Measurements from ENCODE around the gene LUC7L2. TPM values are rescaled to one million over a fixed set of nuclear protein-coding genes. Genes with fewer than 3 reads are reported as not detected.
"Not testable (repeated sequence)": the region's sequence is repeated elsewhere in the genome, so short reads cannot be mapped to it uniquely, and the experiment has no call there.

LUC7L2 gene
- total and polyA plus RNA-seq, 9 of the 15 experiments (the other 6 are each of a cell fraction or from before 2014, with no cell fraction given), result 56.1 to 207 (median 141) TPM

DNA sequence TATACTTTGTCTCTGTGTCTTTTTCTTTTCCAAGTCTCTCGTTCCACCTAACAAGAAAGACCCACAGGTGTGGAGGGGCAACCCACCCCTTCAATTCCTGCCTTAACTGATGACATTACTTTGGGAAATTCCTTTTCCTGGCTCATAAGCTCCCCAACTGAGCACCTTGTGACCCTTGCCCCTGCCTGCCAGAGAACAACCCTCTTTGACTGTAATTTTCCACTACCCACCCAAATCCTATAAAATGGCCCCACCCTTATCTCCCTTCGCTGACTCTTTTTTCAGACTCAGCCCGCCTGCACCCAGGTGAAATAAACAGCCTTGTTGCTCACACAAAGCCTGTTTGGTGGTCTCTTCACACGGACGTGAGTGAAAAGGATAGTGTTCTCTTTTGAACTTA lies 108.6 kb downstream of the LUC7L2 start:
- Histone ChIP-seq H2AFZ (ENCODE audit: low read depth, low read length) (0 out of 2 replicates have a peak overlapping the region, but pooled peaks have one; percentile 43), H3K27me3 (ENCODE audit: control insufficient read depth in 2 of 2, insufficient read depth in 2 of 2, low read length in 2 of 2) (peaks cover 26 to 39% of the 10 kb centered on the region in 2 experiments)
- DNase-seq (ENCODE audit: extremely low read depth in 1 of 4, low spot score in 3 of 4); ATAC-seq; H3K9me3 ChIP-seq (replicated peaks; ENCODE audit: control insufficient read depth, insufficient read depth, low read depth, low read length); CTCF ChIA-PET (ENCODE audit: low intra/inter-chr PET ratio); POLR2A ChIA-PET; H3K9me1 ChIP-seq (ENCODE audit: control insufficient read depth, insufficient read depth, low read length); BruUV-seq (replicated peaks); H3K79me2 ChIP-seq (ENCODE audit: control insufficient read depth, insufficient read depth, low read length); in situ Hi-C loops (cut with MboI); H3K4me1 ChIP-seq (replicated peaks in 1 of 2; ENCODE audit: control insufficient read depth in 2 of 2, insufficient read depth in 2 of 2, low read length in 2 of 2); H3K4me2 ChIP-seq (ENCODE audit: insufficient read depth, low read length); H4K20me1 ChIP-seq (replicated peaks; ENCODE audit: control insufficient read depth, insufficient read depth, low read length); H3K36me3 ChIP-seq (ENCODE audit: control insufficient read depth, insufficient read depth, low read length); FAIRE-seq; intact Hi-C loops (cut with micrococcal nuclease); H3K9ac ChIP-seq (ENCODE audit: insufficient read depth in 1 of 2, low read depth in 2 of 2, low read length in 2 of 2); H3K4me3 ChIP-seq; H3K27ac ChIP-seq (ENCODE audit: extremely low read depth, low read depth, low read length): not testable (repeated sequence)
- WGBS (ENCODE audit: insufficient coverage, low coverage, missing lambda C conversion rate), result 6% methylated on average over 5 of the region's 5 CpGs

DNA sequence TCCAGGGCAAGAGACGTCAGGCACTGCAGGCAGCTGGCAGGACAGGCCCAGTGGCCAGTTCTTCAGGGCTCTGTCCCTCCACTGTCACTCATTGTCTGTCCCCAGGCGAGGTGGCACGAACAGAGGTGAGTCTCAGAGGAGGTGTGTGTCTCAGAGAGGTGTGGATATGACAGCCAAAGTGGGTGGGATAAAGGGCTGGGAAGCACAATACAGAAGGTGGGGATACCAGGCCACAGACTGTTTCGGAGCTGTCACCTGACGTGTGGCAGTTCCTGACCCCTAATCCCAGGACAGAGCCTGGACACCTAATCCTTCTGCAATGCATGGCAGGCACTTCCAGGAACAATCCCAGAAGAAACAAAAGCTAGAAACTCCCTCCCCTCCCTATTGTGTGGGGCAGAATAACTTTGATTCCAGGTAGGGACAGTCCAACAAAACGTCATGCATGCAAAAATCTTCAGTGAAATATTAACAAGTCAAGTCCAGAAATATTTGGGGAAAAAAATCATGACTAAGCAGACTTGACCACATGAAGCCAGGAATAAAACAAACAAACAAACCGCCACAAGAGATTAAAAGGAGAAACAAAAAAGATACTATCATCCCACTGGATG lies 112.2 kb downstream of the LUC7L2 start:
- Histone ChIP-seq H3K4me1 (replicated peaks in 1 of 2; ENCODE audit: control insufficient read depth in 2 of 2, insufficient read depth in 2 of 2, low read length in 2 of 2) (peaks cover 0 to 5% of the 10 kb centered on the region in 2 experiments; a peak in 3 of 5 replicates), H3K9me3 (replicated peaks; ENCODE audit: control insufficient read depth, insufficient read depth, low read depth, low read length) (no peaks in the 10 kb centered on the region), H2AFZ (ENCODE audit: low read depth, low read length) (no peak overlapping the region), H3K27ac (ENCODE audit: extremely low read depth, low read depth, low read length) (no peak overlapping the region), H3K36me3 (ENCODE audit: control insufficient read depth, insufficient read depth, low read length) (no peaks in the 10 kb centered on the region), H3K4me2 (ENCODE audit: insufficient read depth, low read length) (no peak overlapping the region), H3K9ac (ENCODE audit: insufficient read depth in 1 of 2, low read depth in 2 of 2, low read length in 2 of 2) (peak overlapping the region in 1 of 2 experiments; percentile 2; a peak in 1 of 4 replicates), H3K79me2 (ENCODE audit: control insufficient read depth, insufficient read depth, low read length) (no peaks in the 10 kb centered on the region), H3K4me3 (no peak overlapping the region), H3K27me3 (ENCODE audit: control insufficient read depth in 2 of 2, insufficient read depth in 2 of 2, low read length in 2 of 2) (peaks cover 31 to 62% of the 10 kb centered on the region in 2 experiments), H3K9me1 (ENCODE audit: control insufficient read depth, insufficient read depth, low read length) (no peaks in the 10 kb centered on the region), H4K20me1 (replicated peaks; ENCODE audit: control insufficient read depth, insufficient read depth, low read length) (no peaks in the 10 kb centered on the region)
- intact Hi-C loops (cut with micrococcal nuclease) (no loop called here), in situ Hi-C loops (cut with MboI) (no loop called here)
- POLR2A ChIA-PET, result interaction anchor here (0.7 to 1.7 kb wide), 3 partner anchors 11 to 19 kb away, joined by 3 to 6 read pairs (median 5); partner anchors contain the start of gene KLRG2
- 6% methylated on average over 7 of the region's 7 CpGs for WGBS (ENCODE audit: insufficient coverage, low coverage, missing lambda C conversion rate)
- FAIRE-seq (no peak), DNase-seq (ENCODE audit: extremely low read depth in 1 of 4, low spot score in 3 of 4) (peak in 1 of 4 experiments; percentile 14), ATAC-seq (peak; percentile 37)
- BruUV-seq (replicated peaks), result no TSS peak
- CTCF ChIA-PET (ENCODE audit: low intra/inter-chr PET ratio), result no interaction called here
- TF ChIP-seq ZNF316 (IDR thresholded peaks at IDR 0.05) (peak; percentile 95), TCF7 (IDR thresholded peaks at IDR 0.05; ENCODE audit: borderline replicate concordance) (no peak), MXI1 (IDR thresholded peaks at IDR 0.05; ENCODE audit: low read depth, low read length) (no peak), CHD1 (IDR thresholded peaks at IDR 0.05; ENCODE audit: low read length) (no peak), ETV1 (tag; conservative IDR thresholded peaks at IDR 0.05; ENCODE audit: low read depth) (no peak), MAZ (CRISPR knock-in tag; conservative IDR thresholded peaks at IDR 0.05 in 1 of 2, IDR thresholded peaks at IDR 0.05 in 1 of 2) (no peak), CXXC5 (CRISPR knock-in tag; IDR thresholded peaks at IDR 0.05) (no peak), CHCHD3 (CRISPR knock-in tag; IDR thresholded peaks at IDR 0.05) (no peak), ZNF830 (CRISPR knock-in tag; IDR thresholded peaks at IDR 0.05) (no peak), GABPB2 (CRISPR knock-in tag; conservative IDR thresholded peaks at IDR 0.05) (no peak), GABPA (tag; conservative IDR thresholded peaks at IDR 0.05; ENCODE audit: low read depth) (no peak), HMG20A (CRISPR knock-in tag; conservative IDR thresholded peaks at IDR 0.05) (no peak)
- TF ChIP-seq, protein P1, sequence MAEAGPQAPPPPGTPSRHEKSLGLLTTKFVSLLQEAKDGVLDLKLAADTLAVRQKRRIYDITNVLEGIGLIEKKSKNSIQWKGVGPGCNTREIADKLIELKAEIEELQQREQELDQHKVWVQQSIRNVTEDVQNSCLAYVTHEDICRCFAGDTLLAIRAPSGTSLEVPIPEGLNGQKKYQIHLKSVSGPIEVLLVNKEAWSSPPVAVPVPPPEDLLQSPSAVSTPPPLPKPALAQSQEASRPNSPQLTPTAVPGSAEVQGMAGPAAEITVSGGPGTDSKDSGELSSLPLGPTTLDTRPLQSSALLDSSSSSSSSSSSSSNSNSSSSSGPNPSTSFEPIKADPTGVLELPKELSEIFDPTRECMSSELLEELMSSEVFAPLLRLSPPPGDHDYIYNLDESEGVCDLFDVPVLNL (CRISPR knock-in tag; IDR thresholded peaks at IDR 0.05; ENCODE audit: low read depth), result no peak
